NCI-H226 (cell line): ENCODE measurements around the gene C5AR1.
"Not testable (repeated sequence)": the region's sequence is repeated elsewhere in the genome, so short reads cannot be mapped to it uniquely, and the experiment has no call there.

ENCODE experiments used
- DNase-seq: peaks from one replicate; pipeline ENCODE4 v3.0.0-alpha.2; 2015

C5AR1 gene

GRCh38 chr19:47336765-47337718 is 27.4 kb downstream of the C5AR1 start:
- not testable (repeated sequence) for DNase-seq

GRCh38 chr19:47339196-47339880 is 29.7 kb downstream of the C5AR1 start:
- no peak for DNase-seq

- no peak for DNase-seq
Observed at GRCh38 chr19:47340477-47341208, 31.0 kb downstream of the C5AR1 start.

GRCh38 chr19:47341734-47342133 is 32.1 kb downstream of the C5AR1 start:
- DNase-seq = no peak

- DNase-seq = no peak
Observed at GRCh38 chr19:47343194-47343802, 33.6 kb downstream of the C5AR1 start.

- no peak for DNase-seq
Observed at GRCh38 chr19:47344425-47344824, 34.8 kb downstream of the C5AR1 start.

GRCh38 chr19:47346024-47346423 is 36.4 kb downstream of the C5AR1 start:
- DNase-seq = not testable (repeated sequence)

- DNase-seq = peak; percentile 94
Observed at GRCh38 chr19:47348819-47349795, 39.4 kb downstream of the C5AR1 start, which contains the start of gene DHX34. DHX34 (plus strand) TSS chr19:47349315; CDS start chr19:47353031, 3,716 bp downstream.

- no peak for DNase-seq
Observed at GRCh38 chr19:47350630-47351029, 41.0 kb downstream of the C5AR1 start.

GRCh38 chr19:47351548-47351947 is 41.9 kb downstream of the C5AR1 start:
- peak; percentile 40 for DNase-seq

GRCh38 chr19:47352095-47352494 is 42.4 kb downstream of the C5AR1 start:
- no peak for DNase-seq

GRCh38 chr19:47353307-47353712 is 43.6 kb downstream of the C5AR1 start:
- no peak for DNase-seq

- no peak for DNase-seq
Observed at GRCh38 chr19:47356900-47357299, 47.2 kb downstream of the C5AR1 start.

GRCh38 chr19:47357788-47358680 is 48.4 kb downstream of the C5AR1 start:
- no peak for DNase-seq

GRCh38 chr19:47358936-47359335 is 49.3 kb downstream of the C5AR1 start:
- no peak for DNase-seq

- DNase-seq = no peak
Observed at GRCh38 chr19:47362321-47362720, 52.7 kb downstream of the C5AR1 start.

- peak; percentile 66 for DNase-seq
Observed at GRCh38 chr19:47363758-47364531, 54.3 kb downstream of the C5AR1 start.

GRCh38 chr19:47365455-47365854 is 55.8 kb downstream of the C5AR1 start:
- DNase-seq = not testable (repeated sequence)

GRCh38 chr19:47370045-47370611 is 60.5 kb downstream of the C5AR1 start:
- DNase-seq = peak; percentile 53
